ENCODE measurements around the gene VSTM2L. TPM values are rescaled to one million over a fixed set of nuclear protein-coding genes. Genes with fewer than 3 reads are reported as not detected.
A peak's percentile ranks its signal among the peaks of the same experiment; 100 is the strongest.

VSTM2L gene
- total and polyA plus RNA-seq, 9 of the 15 experiments (the other 6 are each of a cell fraction or from before 2014, with no cell fraction given), result not detected

GRCh38 chr20:37880726-37881591 is 22.0 kb upstream of the VSTM2L start (continued):
- TF ChIP-seq MAFF (IDR thresholded peaks at IDR 0.05; ENCODE audit: low read length) (no peak), ZNF57 (CRISPR knock-in tag; IDR thresholded peaks at IDR 0.05) (no peak), DDX20 (tag; IDR thresholded peaks at IDR 0.05; ENCODE audit: low read depth) (no peak), POLR2A (conservative IDR thresholded peaks at IDR 0.05) (no peak), ZNF511 (CRISPR knock-in tag; IDR thresholded peaks at IDR 0.05) (no peak), SMAD4 (CRISPR knock-in tag; conservative IDR thresholded peaks at IDR 0.05) (no peak), ZNF232 (CRISPR knock-in tag; IDR thresholded peaks at IDR 0.05) (no peak), NEUROD1 (IDR thresholded peaks at IDR 0.05; ENCODE audit: borderline replicate concordance, low read depth, low read length, partially characterized antibody) (no peak), JUN (IDR thresholded peaks at IDR 0.05; ENCODE audit: borderline replicate concordance, low read depth, low read length) (no peak), JUN (CRISPR knock-in tag; IDR thresholded peaks at IDR 0.05; ENCODE audit: borderline replicate concordance) (no peak), FOSL1 (tag; conservative IDR thresholded peaks at IDR 0.05) (no peak), ZFX (CRISPR knock-in tag; IDR thresholded peaks at IDR 0.05) (no peak), ZBED1 (IDR thresholded peaks at IDR 0.05) (no peak), PHF20 (IDR thresholded peaks at IDR 0.05; ENCODE audit: partially characterized antibody) (no peak), NCOA6 (IDR thresholded peaks at IDR 0.05) (no peak), CBFA2T2 (conservative IDR thresholded peaks at IDR 0.05) (peak; percentile 73), ZNF407 (IDR thresholded peaks at IDR 0.05; ENCODE audit: low read depth) (no peak), FOXK1 (CRISPR knock-in tag; IDR thresholded peaks at IDR 0.05; ENCODE audit: borderline replicate concordance) (no peak)
- TF ChIP-seq, protein P1, sequence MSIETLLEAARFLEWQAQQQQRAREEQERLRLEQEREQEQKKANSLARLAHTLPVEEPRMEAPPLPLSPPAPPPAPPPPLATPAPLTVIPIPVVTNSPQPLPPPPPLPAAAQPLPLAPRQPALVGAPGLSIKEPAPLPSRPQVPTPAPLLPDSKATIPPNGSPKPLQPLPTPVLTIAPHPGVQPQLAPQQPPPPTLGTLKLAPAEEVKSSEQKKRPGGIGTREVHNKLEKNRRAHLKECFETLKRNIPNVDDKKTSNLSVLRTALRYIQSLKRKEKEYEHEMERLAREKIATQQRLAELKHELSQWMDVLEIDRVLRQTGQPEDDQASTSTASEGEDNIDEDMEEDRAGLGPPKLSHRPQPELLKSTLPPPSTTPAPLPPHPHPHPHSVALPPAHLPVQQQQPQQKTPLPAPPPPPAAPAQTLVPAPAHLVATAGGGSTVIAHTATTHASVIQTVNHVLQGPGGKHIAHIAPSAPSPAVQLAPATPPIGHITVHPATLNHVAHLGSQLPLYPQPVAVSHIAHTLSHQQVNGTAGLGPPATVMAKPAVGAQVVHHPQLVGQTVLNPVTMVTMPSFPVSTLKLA (conservative IDR thresholded peaks at IDR 0.05), result peak in 1 of 2 experiments; percentile 35; a peak in 1 of 4 replicates

Data from K562 (cell line).